CD4-positive, alpha-beta T cell treated with Interleukin-17A for 1 hour (primary cell): ENCODE results near the gene CELF6.
"Not testable (repeated sequence)": the region's sequence is repeated elsewhere in the genome, so short reads cannot be mapped to it uniquely, and the experiment has no call there.

ENCODE experiments used
- DNase-seq: peaks from one replicate; pipeline ENCODE4 v3.0.0-alpha.2; 2020

Gene CELF6

GRCh38 chr15:72315706-72316370 lies 4.1 kb downstream of the CELF6 start:
- DNase-seq, result no peak

- no peak for DNase-seq
Measured at GRCh38 chr15:72313881-72314280, 6.1 kb downstream of the CELF6 start.

GRCh38 chr15:72313448-72313840 lies 6.5 kb downstream of the CELF6 start:
- no peak for DNase-seq

GRCh38 chr15:72312605-72313447 lies 7.1 kb downstream of the CELF6 start:
- DNase-seq, result peak; percentile 70

- no peak for DNase-seq
Measured at GRCh38 chr15:72307026-72307425, 12.9 kb downstream of the CELF6 start.

GRCh38 chr15:72306211-72306785 lies 13.7 kb downstream of the CELF6 start:
- DNase-seq, result peak; percentile 84

- no peak for DNase-seq
Measured at GRCh38 chr15:72304596-72304995, 15.4 kb downstream of the CELF6 start.

GRCh38 chr15:72302955-72303354 lies 17.0 kb downstream of the CELF6 start:
- no peak for DNase-seq

- DNase-seq, result no peak
Measured at GRCh38 chr15:72289597-72290325, 30.2 kb downstream of the CELF6 start.

GRCh38 chr15:72288796-72289596 lies 31.0 kb downstream of the CELF6 start:
- no peak for DNase-seq

GRCh38 chr15:72285927-72286516 lies 33.9 kb downstream of the CELF6 start:
- DNase-seq, result peak; percentile 52

GRCh38 chr15:72285402-72285801 lies 34.6 kb downstream of the CELF6 start:
- no peak for DNase-seq

GRCh38 chr15:72284781-72285180 lies 35.2 kb downstream of the CELF6 start:
- DNase-seq, result no peak

GRCh38 chr15:72281713-72282112 lies 38.2 kb downstream of the CELF6 start:
- DNase-seq, result no peak

- no peak for DNase-seq
Measured at GRCh38 chr15:72280751-72281150, 39.2 kb downstream of the CELF6 start.

GRCh38 chr15:72278737-72279136 lies 41.2 kb downstream of the CELF6 start:
- DNase-seq, result no peak

GRCh38 chr15:72276326-72276700 lies 43.6 kb downstream of the CELF6 start:
- DNase-seq, result no peak

GRCh38 chr15:72275635-72276325 lies 44.2 kb downstream of the CELF6 start:
- DNase-seq, result not testable (repeated sequence)

GRCh38 chr15:72272997-72273352 lies 47.0 kb downstream of the CELF6 start:
- no peak for DNase-seq

GRCh38 chr15:72272213-72272996 lies 47.6 kb downstream of the CELF6 start, which contains the start of gene PARP6:
TSS of gene PARP6 (minus strand) at chr15:72272554. CDS start at chr15:72267477, 5,077 bp downstream.
- DNase-seq, result peak; percentile 99

- no peak for DNase-seq
Measured at GRCh38 chr15:72271895-72272212, 48.1 kb downstream of the CELF6 start.
